ENCODE results near the gene DBR1.

Gene DBR1, protein sequence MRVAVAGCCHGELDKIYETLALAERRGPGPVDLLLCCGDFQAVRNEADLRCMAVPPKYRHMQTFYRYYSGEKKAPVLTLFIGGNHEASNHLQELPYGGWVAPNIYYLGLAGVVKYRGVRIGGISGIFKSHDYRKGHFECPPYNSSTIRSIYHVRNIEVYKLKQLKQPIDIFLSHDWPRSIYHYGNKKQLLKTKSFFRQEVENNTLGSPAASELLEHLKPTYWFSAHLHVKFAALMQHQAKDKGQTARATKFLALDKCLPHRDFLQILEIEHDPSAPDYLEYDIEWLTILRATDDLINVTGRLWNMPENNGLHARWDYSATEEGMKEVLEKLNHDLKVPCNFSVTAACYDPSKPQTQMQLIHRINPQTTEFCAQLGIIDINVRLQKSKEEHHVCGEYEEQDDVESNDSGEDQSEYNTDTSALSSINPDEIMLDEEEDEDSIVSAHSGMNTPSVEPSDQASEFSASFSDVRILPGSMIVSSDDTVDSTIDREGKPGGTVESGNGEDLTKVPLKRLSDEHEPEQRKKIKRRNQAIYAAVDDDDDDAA

DNA sequence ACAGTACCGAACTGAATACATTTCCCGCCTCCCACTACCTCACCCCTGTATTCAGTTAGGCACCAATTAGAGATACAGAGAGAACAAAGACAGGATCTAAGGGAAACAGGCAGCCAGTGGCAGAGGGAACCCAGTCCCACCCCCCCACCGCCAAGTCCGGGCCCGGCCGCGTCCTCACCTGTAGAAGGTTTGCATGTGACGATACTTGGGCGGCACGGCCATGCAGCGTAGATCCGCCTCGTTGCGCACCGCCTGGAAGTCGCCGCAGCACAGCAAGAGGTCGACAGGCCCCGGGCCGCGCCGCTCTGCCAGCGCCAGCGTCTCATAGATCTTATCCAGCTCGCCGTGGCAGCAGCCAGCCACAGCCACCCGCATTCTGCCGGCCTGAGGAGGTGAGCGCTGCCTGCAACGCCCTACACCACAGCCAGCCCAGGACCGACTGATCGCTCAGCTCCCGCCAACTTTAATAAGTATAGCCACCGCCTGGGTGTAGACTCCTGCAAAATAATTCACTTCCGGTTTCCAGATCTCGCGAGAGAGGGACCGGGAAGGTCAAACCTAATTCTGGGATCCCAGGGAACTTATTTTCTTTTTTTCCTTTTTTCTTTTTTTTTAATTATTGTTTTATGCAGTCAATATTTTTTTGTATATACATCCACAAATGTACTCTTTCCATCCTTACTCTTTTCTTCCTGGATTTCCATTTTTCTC is at the start of gene DBR1:
Gene DBR1 (minus strand): TSS at position 501 of the 711 bp plus-strand sequence. CDS start 126 bp downstream, at position 375.
- peak; percentile 87 to 94 for DNase-seq

GRCh38 chr3:138222942-138223287 is 48.2 kb upstream of the DBR1 start:
- no peak for DNase-seq

GRCh38 chr3:138222131-138222941 is 47.6 kb upstream of the DBR1 start:
- no peak for DNase-seq

- DNase-seq = no peak
These were observed 46.1 kb upstream of the DBR1 start for GRCh38 chr3:138220788-138221187.

DNA sequence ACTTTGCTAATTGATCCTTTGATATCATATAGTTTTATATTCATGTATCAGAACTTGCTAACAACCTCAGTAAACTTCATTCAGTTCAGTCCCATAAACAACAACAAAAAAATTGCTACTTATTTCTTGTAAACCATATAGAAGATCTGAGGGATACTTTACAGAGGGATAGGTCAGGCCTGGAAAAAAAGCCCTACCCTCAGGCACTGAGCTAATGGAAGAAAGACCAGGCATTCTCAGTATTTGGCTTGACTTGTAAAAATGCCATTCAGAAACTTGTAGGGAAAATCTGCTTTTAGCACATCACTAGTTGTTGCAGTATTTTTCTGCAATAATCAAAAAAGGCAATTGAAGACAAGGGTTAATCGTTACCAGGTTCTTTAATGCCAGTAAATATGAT is 45.5 kb upstream of the DBR1 start:
- DNase-seq = no peak

- DNase-seq = no peak
These were observed 44.5 kb upstream of the DBR1 start for GRCh38 chr3:138219255-138219654.

- DNase-seq = no peak
These were observed 38.8 kb upstream of the DBR1 start for GRCh38 chr3:138213398-138214085.

DNA sequence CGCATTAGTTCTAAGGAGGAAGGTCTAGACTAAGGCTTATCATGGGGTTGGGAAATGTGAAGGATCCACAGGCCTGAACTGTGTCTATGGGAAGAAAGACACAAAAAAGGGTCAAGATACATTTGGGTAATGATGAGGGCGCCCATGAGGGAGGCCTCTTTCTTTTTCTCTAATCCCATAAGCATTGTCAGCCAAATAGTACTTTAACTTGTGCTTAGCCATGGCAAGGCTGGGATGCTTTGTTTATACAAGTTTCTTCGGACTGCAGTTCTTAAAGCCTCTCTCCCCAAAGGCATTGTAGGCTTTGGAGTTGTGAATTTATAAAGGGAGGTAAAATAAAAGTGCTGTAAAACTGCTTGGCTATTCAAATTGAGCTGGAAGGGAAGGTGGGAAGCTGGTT is 35.8 kb upstream of the DBR1 start:
- no peak for DNase-seq

DNA sequence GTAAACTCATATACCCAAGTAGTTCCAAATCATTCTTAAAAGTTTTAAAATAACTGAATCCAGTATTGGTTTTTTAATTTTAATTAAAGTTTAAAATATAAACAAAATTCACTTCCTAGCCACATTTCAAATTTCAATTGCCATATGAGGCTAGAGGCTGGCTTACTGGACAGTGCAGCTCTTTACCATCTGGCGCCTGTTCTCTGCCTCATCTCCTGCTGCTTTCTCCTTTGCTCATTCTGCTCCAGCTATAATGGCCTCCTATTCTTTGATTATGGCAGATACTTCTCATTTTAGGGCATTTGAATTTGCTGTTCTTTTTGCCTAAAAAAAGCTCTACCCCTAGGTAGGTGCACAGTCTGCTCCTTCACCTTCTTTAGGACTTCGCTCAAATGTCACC is 31.5 kb upstream of the DBR1 start:
- DNase-seq = no peak

- no peak for DNase-seq
These were observed 30.8 kb upstream of the DBR1 start for GRCh38 chr3:138205527-138205926.

DNA sequence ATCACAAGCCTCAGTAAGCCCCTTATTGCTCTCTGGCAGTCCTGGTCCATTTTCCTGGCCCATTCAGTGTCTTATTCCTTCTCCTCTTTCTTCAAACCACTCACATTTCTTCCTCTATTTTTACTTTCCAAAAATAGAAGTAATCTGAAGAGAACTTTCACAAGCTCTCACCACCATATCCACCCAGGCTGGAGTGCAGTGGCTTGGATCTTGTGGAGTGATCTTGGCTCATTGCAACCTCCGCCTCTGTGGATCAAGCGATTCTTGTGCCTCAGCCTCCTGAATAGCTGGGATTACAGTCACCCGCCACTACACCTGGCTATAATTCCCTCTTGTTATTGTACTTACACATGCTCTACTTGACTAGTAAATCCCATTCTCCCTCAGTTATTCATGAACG is 29.2 kb upstream of the DBR1 start:
- no peak for DNase-seq

- DNase-seq = no peak
These were observed 28.4 kb upstream of the DBR1 start for GRCh38 chr3:138202945-138203701.

DNA sequence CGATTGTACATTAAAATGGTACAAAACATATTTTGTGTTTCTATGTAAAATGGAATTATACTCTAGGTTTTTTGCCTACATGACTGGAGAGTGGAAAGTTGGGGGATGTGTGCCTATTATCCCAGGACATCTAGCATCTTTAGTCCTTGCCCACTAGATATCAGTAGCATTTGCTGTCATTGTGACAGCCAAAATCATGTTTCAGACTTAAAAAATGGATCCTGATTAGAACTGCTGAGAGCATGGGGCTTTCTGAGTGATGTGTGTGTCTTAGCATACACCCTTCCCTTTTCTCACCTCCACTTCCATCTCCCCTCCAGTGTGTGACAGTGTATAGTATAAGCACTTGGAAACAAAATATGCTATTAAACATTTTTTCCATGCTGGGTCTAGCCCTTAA is 25.7 kb upstream of the DBR1 start:
- DNase-seq = no peak

DNA sequence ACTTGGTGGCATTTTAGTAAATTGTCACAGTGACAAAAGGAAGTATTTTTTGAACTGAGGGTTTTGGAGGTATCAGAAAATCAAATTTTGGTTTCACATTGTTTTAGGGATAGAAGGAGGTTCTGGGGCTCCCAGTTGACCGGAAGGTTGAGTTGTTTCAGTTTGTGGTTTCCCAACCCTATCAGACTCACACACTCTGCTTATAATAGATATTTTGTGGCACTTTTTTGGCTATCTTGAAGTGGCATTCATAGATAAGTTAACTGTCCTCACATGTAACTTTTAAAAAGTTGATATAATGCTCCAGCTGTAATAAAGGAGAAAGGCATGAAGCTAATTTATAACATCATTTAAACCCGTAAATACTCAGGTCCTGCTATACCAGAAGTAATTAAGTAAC is 25.1 kb upstream of the DBR1 start:
- DNase-seq = no peak

DNA sequence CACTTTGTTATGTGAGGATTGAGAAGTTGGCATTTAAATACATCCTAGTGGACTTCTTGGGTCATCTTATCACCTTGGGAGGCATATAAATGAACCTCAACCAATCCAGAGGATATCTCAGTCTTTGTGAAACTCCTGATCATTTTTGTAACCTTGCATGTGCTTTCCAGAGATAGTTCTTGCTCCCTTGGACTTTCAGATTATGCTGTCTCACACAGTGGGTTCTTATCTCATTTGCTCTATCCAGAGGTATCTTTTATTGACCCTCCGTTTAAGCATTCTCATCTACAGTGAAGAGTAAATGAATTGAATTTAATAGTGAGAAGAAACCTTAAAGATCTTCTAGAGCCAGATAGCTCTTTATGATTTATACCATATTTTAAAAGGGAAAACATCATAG is 22.8 kb upstream of the DBR1 start:
- DNase-seq = no peak

DNA sequence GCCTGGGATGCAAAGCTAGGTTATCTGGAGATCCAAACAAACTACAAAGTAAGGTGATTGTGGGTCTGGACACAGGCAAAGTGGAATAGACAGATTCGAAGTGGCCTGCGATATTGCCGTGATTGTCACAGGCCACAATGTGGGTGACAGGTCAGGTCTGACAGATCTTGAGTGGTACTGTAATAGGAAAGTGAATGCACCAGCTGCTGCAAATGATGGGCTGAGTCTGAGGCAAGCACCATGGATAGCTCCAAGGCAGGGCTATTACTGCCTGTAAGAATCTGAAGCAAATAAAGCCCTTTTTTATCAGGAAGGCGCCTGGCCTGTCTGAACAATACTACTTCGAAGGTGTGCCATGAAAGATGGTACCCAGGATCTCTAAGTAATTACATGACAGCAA is 22.3 kb upstream of the DBR1 start:
- no peak for DNase-seq

DNA sequence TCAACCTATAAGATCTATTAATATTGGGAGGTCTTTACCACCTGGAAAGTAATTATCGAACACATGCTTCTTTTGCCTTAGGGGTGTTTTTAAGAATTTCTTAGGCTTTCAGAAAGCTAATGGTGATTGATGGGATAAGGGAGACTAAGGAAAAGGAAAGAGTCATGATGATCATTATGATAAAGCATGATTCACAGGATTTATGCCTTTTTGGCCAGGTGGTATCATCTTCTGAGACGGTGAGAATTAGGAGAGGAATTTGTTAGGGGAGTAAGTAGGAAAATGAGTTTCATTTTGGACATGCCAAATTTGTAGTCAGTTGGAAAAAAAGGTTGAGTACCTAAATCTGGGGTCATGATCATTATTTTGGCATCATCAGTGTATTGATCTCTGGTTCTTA is 21.3 kb upstream of the DBR1 start:
- no peak for DNase-seq

- peak; percentile 31 to 46 for DNase-seq
These were observed 20.8 kb upstream of the DBR1 start for GRCh38 chr3:138195481-138195880.

DNA sequence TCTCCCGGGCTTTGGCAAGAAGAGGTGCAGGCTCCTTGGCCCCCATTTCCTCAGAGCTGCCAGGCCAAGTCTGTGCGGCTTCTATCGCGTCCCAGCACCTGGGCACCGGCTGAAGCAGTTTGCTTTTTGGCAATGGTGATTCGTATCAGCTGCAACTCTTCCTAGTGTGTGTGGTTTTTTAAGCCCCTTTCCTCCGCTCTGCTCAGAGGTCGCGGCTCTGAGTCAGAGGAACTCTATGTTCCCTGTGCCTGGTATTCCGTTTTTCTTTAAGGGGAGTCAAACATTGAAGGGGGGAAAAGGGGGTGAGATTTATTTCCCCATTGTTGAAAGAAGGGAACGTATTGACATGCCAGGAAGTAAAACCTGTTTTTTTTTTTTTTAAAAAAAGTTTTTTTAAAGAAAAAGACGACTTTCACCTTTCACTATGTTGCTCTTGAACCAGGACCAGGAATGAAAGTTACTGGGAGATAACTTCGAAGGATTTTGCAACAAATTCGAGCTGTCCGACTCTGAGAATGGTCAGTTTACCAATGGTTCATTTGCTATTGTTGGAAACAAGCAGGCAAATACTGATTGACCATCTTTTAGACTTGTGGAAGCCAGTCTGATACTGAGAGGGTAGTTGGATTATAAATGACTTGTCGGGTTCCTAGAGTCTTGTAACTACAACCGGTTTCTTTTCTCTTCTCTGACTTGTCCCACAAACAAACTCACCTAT is 13.5 kb upstream of the DBR1 start:
- DNase-seq = no peak

DNA sequence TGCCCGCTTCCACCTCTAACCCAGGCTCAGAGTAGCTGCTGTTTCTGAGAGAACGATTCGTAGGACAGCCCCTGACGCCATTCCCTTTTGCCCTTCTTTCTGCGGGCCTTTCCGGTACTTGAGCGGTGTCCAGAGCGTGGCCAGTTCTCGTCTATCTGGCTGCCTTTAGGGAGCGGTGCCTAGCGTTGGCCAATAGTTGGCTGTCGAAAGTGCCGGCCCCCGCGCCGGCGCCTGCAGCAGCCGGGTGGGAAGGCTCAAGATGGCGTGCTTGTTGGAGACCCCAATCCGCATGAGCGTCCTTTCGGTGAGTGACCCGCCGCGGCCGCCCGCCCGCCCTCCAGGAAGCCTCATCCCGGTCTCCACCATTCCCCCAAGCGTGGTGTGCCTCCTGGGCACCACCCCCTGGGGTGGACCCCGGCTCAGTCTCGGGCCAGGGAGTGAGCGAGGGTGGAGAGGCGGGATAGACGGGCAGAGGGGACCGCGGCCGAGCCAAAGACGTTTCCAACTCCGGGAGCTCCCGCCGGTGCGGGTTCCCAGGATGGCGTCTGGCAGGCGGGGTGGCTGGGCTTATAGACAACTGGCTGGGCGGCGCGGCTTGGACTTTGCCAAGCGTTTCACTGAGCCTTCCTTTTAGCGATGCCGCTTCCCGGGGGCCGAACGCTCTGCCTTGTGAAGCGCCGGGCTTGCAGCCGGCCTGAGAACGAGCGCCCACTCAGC is 12.7 kb upstream of the DBR1 start, which contains the start of gene ARMC8:
Gene ARMC8 (plus strand): TSS at position 6 of the 717 bp plus-strand sequence. CDS start 254 bp downstream, at position 260.
- DNase-seq = peak; percentile 76 to 80
